Subcutaneous abdominal adipose tissue (tissue), 5 donors: ENCODE measurements around the gene CFAP299.
"Not testable (repeated sequence)": the region's sequence is repeated elsewhere in the genome, so short reads cannot be mapped to it uniquely, and the experiment has no call there.

Experiments
- H3K27ac ChIP-seq: one replicate; pipeline ENCODE4 v1.7.0; 2013; ENCODE audit warnings: low read depth, mild to moderate bottlenecking, inconsistent platforms, low read length, moderate library complexity
- H3K27me3 ChIP-seq, 5 donors: one replicate each; pipeline ENCODE4 v1.7.0; 2013; ENCODE audit warnings: low read length in 5 of 5, inconsistent platforms in 1 of 5; ENCODE audit not compliant: control insufficient read depth in 5 of 5, insufficient read depth in 4 of 5
- H3K36me3 ChIP-seq, 5 donors: one replicate each; pipeline ENCODE4 v1.7.0; 2013; ENCODE audit warnings: low read length in 5 of 5; ENCODE audit not compliant: control insufficient read depth in 5 of 5, insufficient read depth in 5 of 5
- H3K4me1 ChIP-seq, 5 donors: one replicate each; pipeline ENCODE4 v1.7.0; 2013; ENCODE audit warnings: low read length in 5 of 5, mild to moderate bottlenecking in 3 of 5, moderate library complexity in 1 of 5; ENCODE audit not compliant: control insufficient read depth in 5 of 5, insufficient read depth in 5 of 5
- H3K4me3 ChIP-seq, 5 donors: one replicate each; pipeline ENCODE4 v1.7.0; 2013; ENCODE audit warnings: low read length in 5 of 5, low read depth in 1 of 5
- H3K9ac ChIP-seq, 5 donors: one replicate each; pipeline ENCODE4 v1.7.0; 2013; ENCODE audit warnings: low read length in 5 of 5, mild to moderate bottlenecking in 4 of 5, moderate library complexity in 3 of 5
- H3K9me3 ChIP-seq, 5 donors: one replicate each; pipeline ENCODE4 v1.7.0; 2013; ENCODE audit warnings: low read length in 5 of 5; ENCODE audit not compliant: control insufficient read depth in 5 of 5
- donor health status: healthy.
- donor health status: healthy.
- donor health status: healthy.
- donor health status: healthy.
- donor health status: healthy.

The CFAP299 gene

GRCh38 chr4:80307183-80307735 is 28.3 kb upstream of the CFAP299 start:
- Histone ChIP-seq H3K27ac (no peak overlapping the region), H3K36me3 (no peaks in the 10 kb centered on the region), H3K9ac (no peak overlapping the region), H3K27me3 (peaks cover 0 to 6% (median 3%) of the 10 kb centered on the region in 5 donors), H3K9me3 (no peaks in the 10 kb centered on the region), H3K4me3 (no peak overlapping the region), H3K4me1 (no peaks in the 10 kb centered on the region)

- H3K9ac ChIP-seq: no peak overlapping the region
- H3K9me3 ChIP-seq: no peaks in the 10 kb centered on the region
- peaks cover 0 to 6% (median 3%) of the 10 kb centered on the region in 5 donors for H3K27me3 ChIP-seq
- no peak overlapping the region for H3K27ac ChIP-seq
- H3K4me1 ChIP-seq: no peaks in the 10 kb centered on the region
- H3K36me3 ChIP-seq: no peaks in the 10 kb centered on the region
- H3K4me3 ChIP-seq: no peak overlapping the region
These were observed 27.6 kb upstream of the CFAP299 start for GRCh38 chr4:80307774-80308465.

- Histone ChIP-seq H3K27me3 (peaks cover 0 to 6% (median 3%) of the 10 kb centered on the region in 5 donors), H3K36me3 (no peaks in the 10 kb centered on the region), H3K9ac (no peak overlapping the region), H3K27ac (no peak overlapping the region), H3K4me3 (no peak overlapping the region), H3K9me3 (no peaks in the 10 kb centered on the region), H3K4me1 (no peaks in the 10 kb centered on the region)
These were observed 27.1 kb upstream of the CFAP299 start for GRCh38 chr4:80308466-80308822.

- no peak overlapping the region for H3K9ac ChIP-seq
- peaks cover 0 to 6% (median 3%) of the 10 kb centered on the region in 5 donors for H3K27me3 ChIP-seq
- no peaks in the 10 kb centered on the region for H3K4me1 ChIP-seq
- H3K9me3 ChIP-seq: no peaks in the 10 kb centered on the region
- no peak overlapping the region for H3K27ac ChIP-seq
- H3K4me3 ChIP-seq: no peak overlapping the region
- no peaks in the 10 kb centered on the region for H3K36me3 ChIP-seq
These were observed 26.1 kb upstream of the CFAP299 start for GRCh38 chr4:80309294-80310004.

- Histone ChIP-seq H3K4me3 (no peak overlapping the region), H3K9me3 (no peaks in the 10 kb centered on the region), H3K27ac (no peak overlapping the region), H3K36me3 (no peaks in the 10 kb centered on the region), H3K9ac (no peak overlapping the region), H3K27me3 (peaks cover 0 to 3% (median 3%) of the 10 kb centered on the region in 5 donors), H3K4me1 (no peaks in the 10 kb centered on the region)
These were observed 24.4 kb upstream of the CFAP299 start for GRCh38 chr4:80311130-80311529.

GRCh38 chr4:80312124-80312523 is 23.4 kb upstream of the CFAP299 start:
- Histone ChIP-seq H3K9ac (no peak overlapping the region), H3K27me3 (peaks cover 0 to 3% (median 3%) of the 10 kb centered on the region in 5 donors), H3K4me3 (no peak overlapping the region), H3K27ac (no peak overlapping the region), H3K36me3 (no peaks in the 10 kb centered on the region), H3K9me3 (no peaks in the 10 kb centered on the region), H3K4me1 (no peaks in the 10 kb centered on the region)

GRCh38 chr4:80313627-80314026 is 21.9 kb upstream of the CFAP299 start:
- H3K4me1 ChIP-seq: no peaks in the 10 kb centered on the region
- H3K4me3 ChIP-seq: no peak overlapping the region
- no peak overlapping the region for H3K9ac ChIP-seq
- H3K27me3 ChIP-seq: peaks cover 0 to 3% (median 0%) of the 10 kb centered on the region in 5 donors
- no peaks in the 10 kb centered on the region for H3K9me3 ChIP-seq
- no peaks in the 10 kb centered on the region for H3K36me3 ChIP-seq
- H3K27ac ChIP-seq: no peak overlapping the region

- not testable (repeated sequence) for H3K9ac ChIP-seq
These were observed 19.7 kb upstream of the CFAP299 start for GRCh38 chr4:80315848-80316247.

GRCh38 chr4:80321341-80321740 is 14.2 kb upstream of the CFAP299 start:
- Histone ChIP-seq H3K4me3 (no peak overlapping the region), H3K36me3 (no peaks in the 10 kb centered on the region), H3K4me1 (no peaks in the 10 kb centered on the region), H3K9ac (no peak overlapping the region), H3K9me3 (no peaks in the 10 kb centered on the region), H3K27me3 (no peaks in the 10 kb centered on the region), H3K27ac (no peak overlapping the region)

More at GRCh38 chr4:80315848-80316247, 19.7 kb upstream of the CFAP299 start:
- not testable (repeated sequence) for H3K9me3 ChIP-seq, H3K4me3 ChIP-seq, H3K4me1 ChIP-seq, H3K27me3 ChIP-seq, H3K27ac ChIP-seq, H3K36me3 ChIP-seq

- Histone ChIP-seq H3K27me3 (no peaks in the 10 kb centered on the region), H3K9ac (no peak overlapping the region), H3K4me1 (no peaks in the 10 kb centered on the region), H3K27ac (no peak overlapping the region), H3K4me3 (no peak overlapping the region), H3K36me3 (no peaks in the 10 kb centered on the region), H3K9me3 (no peaks in the 10 kb centered on the region)
These were observed 13.8 kb upstream of the CFAP299 start for GRCh38 chr4:80321776-80322175.
